ENCODE data around the gene ZNF678. TPM values are rescaled to one million over a fixed set of nuclear protein-coding genes. Genes with fewer than 3 reads are reported as not detected.
"Not testable (repeated sequence)": the region's sequence is repeated elsewhere in the genome, so short reads cannot be mapped to it uniquely, and the experiment has no call there.

Gene ZNF678
- polyA plus RNA-seq, 4 donors: 0.89 to 6.9 (median 2.2) TPM

GRCh38 chr1:227572752-227573151, 9.4 kb downstream of the ZNF678 start:
- Histone ChIP-seq H3K27ac (ENCODE audit: low read depth in 1 of 3, low read length in 2 of 3) (no peak overlapping the region), H3K9me3 (ENCODE audit: control insufficient read depth in 2 of 2, insufficient read depth in 1 of 2, low read depth in 1 of 2, low read length in 1 of 2) (peaks cover 0 to 19% of the 10 kb centered on the region in 2 donors), H3K4me1 (ENCODE audit: control insufficient read depth in 3 of 3, insufficient read depth in 2 of 3, low read depth in 1 of 3, low read length in 2 of 3) (no peaks in the 10 kb centered on the region), H3K27me3 (ENCODE audit: control insufficient read depth in 3 of 3, insufficient read depth in 3 of 3, low read length in 3 of 3) (no peaks in the 10 kb centered on the region), H3K36me3 (ENCODE audit: control insufficient read depth in 3 of 3, insufficient read depth in 2 of 3, low read depth in 1 of 3, low read length in 3 of 3) (peaks cover 0 to 4% (median 0%) of the 10 kb centered on the region in 3 donors), H3K4me3 (ENCODE audit: low read depth in 1 of 3, low read length in 3 of 3) (no peak overlapping the region)
- FAIRE-seq (no peak), DNase-seq (no peak)
- WGBS, 3 donors: 84 to 92% (median 89%) methylated on average over 7 of the region's 7 CpGs

GRCh38 chr1:227574926-227575325, 11.6 kb downstream of the ZNF678 start:
- peaks cover 1 to 33% of the 10 kb centered on the region in 2 donors for H3K9me3 ChIP-seq (ENCODE audit: control insufficient read depth in 2 of 2, insufficient read depth in 1 of 2, low read depth in 1 of 2, low read length in 1 of 2)
- H3K36me3 ChIP-seq (ENCODE audit: control insufficient read depth in 3 of 3, insufficient read depth in 2 of 3, low read depth in 1 of 3, low read length in 3 of 3): peaks cover 0 to 6% (median 0%) of the 10 kb centered on the region in 3 donors
- FAIRE-seq (no peak), DNase-seq (no peak)
- H3K4me1 ChIP-seq (ENCODE audit: control insufficient read depth in 3 of 3, insufficient read depth in 2 of 3, low read depth in 1 of 3, low read length in 2 of 3): no peaks in the 10 kb centered on the region
- H3K27ac ChIP-seq (ENCODE audit: low read depth in 1 of 3, low read length in 2 of 3): no peak overlapping the region
- 97 to 100% (median 100%) methylated on average over 1 of the region's 1 CpG for WGBS, 3 donors
- H3K27me3 ChIP-seq (ENCODE audit: control insufficient read depth in 3 of 3, insufficient read depth in 3 of 3, low read length in 3 of 3): no peaks in the 10 kb centered on the region
- no peak overlapping the region for H3K4me3 ChIP-seq (ENCODE audit: low read depth in 1 of 3, low read length in 3 of 3)

GRCh38 chr1:227576189-227576588, 12.8 kb downstream of the ZNF678 start:
- H3K4me3 ChIP-seq (ENCODE audit: low read depth in 1 of 3, low read length in 3 of 3): no peak overlapping the region
- H3K4me1 ChIP-seq (ENCODE audit: control insufficient read depth in 3 of 3, insufficient read depth in 2 of 3, low read depth in 1 of 3, low read length in 2 of 3): no peaks in the 10 kb centered on the region
- H3K36me3 ChIP-seq (ENCODE audit: control insufficient read depth in 3 of 3, insufficient read depth in 2 of 3, low read depth in 1 of 3, low read length in 3 of 3): peaks cover 0 to 6% (median 0%) of the 10 kb centered on the region in 3 donors
- FAIRE-seq: no peak
- H3K9me3 ChIP-seq (ENCODE audit: control insufficient read depth in 2 of 2, insufficient read depth in 1 of 2, low read depth in 1 of 2, low read length in 1 of 2): peaks cover 1 to 38% of the 10 kb centered on the region in 2 donors
- H3K27ac ChIP-seq (ENCODE audit: low read depth in 1 of 3, low read length in 2 of 3): no peak overlapping the region
- no peak for DNase-seq
- H3K27me3 ChIP-seq (ENCODE audit: control insufficient read depth in 3 of 3, insufficient read depth in 3 of 3, low read length in 3 of 3): no peaks in the 10 kb centered on the region

GRCh38 chr1:227577500-227577899, 14.1 kb downstream of the ZNF678 start:
- H3K27ac ChIP-seq (ENCODE audit: low read depth in 1 of 3, low read length in 2 of 3): no peak overlapping the region
- H3K4me3 ChIP-seq (ENCODE audit: low read depth in 1 of 3, low read length in 3 of 3): no peak overlapping the region
- peaks cover 1 to 37% of the 10 kb centered on the region in 2 donors for H3K9me3 ChIP-seq (ENCODE audit: control insufficient read depth in 2 of 2, insufficient read depth in 1 of 2, low read depth in 1 of 2, low read length in 1 of 2)
- H3K36me3 ChIP-seq (ENCODE audit: control insufficient read depth in 3 of 3, insufficient read depth in 2 of 3, low read depth in 1 of 3, low read length in 3 of 3): peaks cover 0 to 6% (median 0%) of the 10 kb centered on the region in 3 donors
- H3K4me1 ChIP-seq (ENCODE audit: control insufficient read depth in 3 of 3, insufficient read depth in 2 of 3, low read depth in 1 of 3, low read length in 2 of 3): no peaks in the 10 kb centered on the region
- no peak for DNase-seq
- H3K27me3 ChIP-seq (ENCODE audit: control insufficient read depth in 3 of 3, insufficient read depth in 3 of 3, low read length in 3 of 3): no peaks in the 10 kb centered on the region
- no peak for FAIRE-seq

GRCh38 chr1:227583354-227583753, 20.0 kb downstream of the ZNF678 start:
- peaks cover 2 to 3% (median 2%) of the 10 kb centered on the region in 3 donors for H3K36me3 ChIP-seq (ENCODE audit: control insufficient read depth in 3 of 3, insufficient read depth in 2 of 3, low read depth in 1 of 3, low read length in 3 of 3)
- FAIRE-seq: no peak
- H3K4me1 ChIP-seq (ENCODE audit: control insufficient read depth in 3 of 3, insufficient read depth in 2 of 3, low read depth in 1 of 3, low read length in 2 of 3): no peaks in the 10 kb centered on the region
- H3K9me3 ChIP-seq (ENCODE audit: control insufficient read depth in 2 of 2, insufficient read depth in 1 of 2, low read depth in 1 of 2, low read length in 1 of 2): peaks cover 1 to 38% of the 10 kb centered on the region in 2 donors
- DNase-seq: no peak
- H3K27me3 ChIP-seq (ENCODE audit: control insufficient read depth in 3 of 3, insufficient read depth in 3 of 3, low read length in 3 of 3): no peaks in the 10 kb centered on the region
- 93 to 97% (median 94%) methylated on average over 2 of the region's 2 CpGs for WGBS, 3 donors
- H3K27ac ChIP-seq (ENCODE audit: low read depth in 1 of 3, low read length in 2 of 3): no peak overlapping the region
- H3K4me3 ChIP-seq (ENCODE audit: low read depth in 1 of 3, low read length in 3 of 3): no peak overlapping the region

DNA sequence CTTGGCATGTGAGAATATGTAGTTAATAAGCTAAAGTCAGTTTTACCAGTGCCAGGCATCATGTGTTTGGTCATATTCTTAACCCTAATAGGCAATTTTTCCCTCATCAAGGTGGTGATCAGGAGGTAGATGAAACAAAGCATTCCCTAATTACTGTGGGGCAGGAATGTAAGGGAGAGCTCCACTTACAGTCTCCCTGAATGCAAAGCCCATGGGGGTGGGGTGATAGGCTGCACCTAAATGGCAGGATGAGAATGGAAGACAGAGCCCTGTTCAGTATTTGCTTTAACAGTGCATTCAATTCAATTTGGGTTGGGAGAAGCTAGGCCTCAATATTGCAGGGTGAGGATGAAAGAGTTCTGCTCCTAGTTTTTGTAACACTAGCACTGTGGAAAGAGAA, 23.4 kb downstream of the ZNF678 start:
- H3K36me3 ChIP-seq (ENCODE audit: control insufficient read depth in 3 of 3, insufficient read depth in 2 of 3, low read depth in 1 of 3, low read length in 3 of 3): peaks cover 0 to 3% (median 2%) of the 10 kb centered on the region in 3 donors
- H3K9me3 ChIP-seq (ENCODE audit: control insufficient read depth in 2 of 2, insufficient read depth in 1 of 2, low read depth in 1 of 2, low read length in 1 of 2): peaks cover 0 to 37% of the 10 kb centered on the region in 2 donors
- no peak for FAIRE-seq

DNA sequence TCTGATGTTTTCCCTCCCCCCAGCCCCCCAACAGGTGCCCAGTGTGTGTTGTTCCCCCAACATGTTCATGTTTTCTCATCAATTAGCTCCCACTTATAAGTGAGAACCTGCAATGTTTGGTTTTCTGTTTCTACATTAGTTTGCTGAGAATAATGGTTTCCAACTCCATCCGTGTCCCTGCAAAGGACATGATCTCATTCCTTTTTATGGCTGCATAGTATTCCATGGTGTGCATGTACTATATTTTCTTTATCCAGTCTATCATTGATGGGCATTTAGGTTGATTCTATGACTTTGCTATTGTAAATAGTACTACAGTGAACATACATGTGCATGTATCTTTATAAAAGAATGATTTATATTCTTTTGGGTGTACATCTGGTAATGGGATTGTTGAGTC, 24.6 kb downstream of the ZNF678 start:
- Histone ChIP-seq H3K27me3 (ENCODE audit: control insufficient read depth in 3 of 3, insufficient read depth in 3 of 3, low read length in 3 of 3) (no peaks in the 10 kb centered on the region), H3K4me3 (ENCODE audit: low read depth in 1 of 3, low read length in 3 of 3) (no peak overlapping the region), H3K9me3 (ENCODE audit: control insufficient read depth in 2 of 2, insufficient read depth in 1 of 2, low read depth in 1 of 2, low read length in 1 of 2) (peaks cover 1 to 37% of the 10 kb centered on the region in 2 donors), H3K27ac (ENCODE audit: low read depth in 1 of 3, low read length in 2 of 3) (no peak overlapping the region), H3K36me3 (ENCODE audit: control insufficient read depth in 3 of 3, insufficient read depth in 2 of 3, low read depth in 1 of 3, low read length in 3 of 3) (peaks cover 2 to 3% (median 2%) of the 10 kb centered on the region in 3 donors), H3K4me1 (ENCODE audit: control insufficient read depth in 3 of 3, insufficient read depth in 2 of 3, low read depth in 1 of 3, low read length in 2 of 3) (no peaks in the 10 kb centered on the region)
- WGBS, 3 donors: 97 to 100% (median 100%) methylated on average over 1 of the region's 1 CpG
- no peak for FAIRE-seq
- DNase-seq: no peak

More for the DNA sequence above, 23.4 kb downstream of the ZNF678 start:
- Histone ChIP-seq H3K4me3 (ENCODE audit: low read depth in 1 of 3, low read length in 3 of 3) (no peak overlapping the region), H3K4me1 (ENCODE audit: control insufficient read depth in 3 of 3, insufficient read depth in 2 of 3, low read depth in 1 of 3, low read length in 2 of 3) (no peaks in the 10 kb centered on the region), H3K27me3 (ENCODE audit: control insufficient read depth in 3 of 3, insufficient read depth in 3 of 3, low read length in 3 of 3) (no peaks in the 10 kb centered on the region), H3K27ac (ENCODE audit: low read depth in 1 of 3, low read length in 2 of 3) (no peak overlapping the region)
- DNase-seq: no peak

DNA sequence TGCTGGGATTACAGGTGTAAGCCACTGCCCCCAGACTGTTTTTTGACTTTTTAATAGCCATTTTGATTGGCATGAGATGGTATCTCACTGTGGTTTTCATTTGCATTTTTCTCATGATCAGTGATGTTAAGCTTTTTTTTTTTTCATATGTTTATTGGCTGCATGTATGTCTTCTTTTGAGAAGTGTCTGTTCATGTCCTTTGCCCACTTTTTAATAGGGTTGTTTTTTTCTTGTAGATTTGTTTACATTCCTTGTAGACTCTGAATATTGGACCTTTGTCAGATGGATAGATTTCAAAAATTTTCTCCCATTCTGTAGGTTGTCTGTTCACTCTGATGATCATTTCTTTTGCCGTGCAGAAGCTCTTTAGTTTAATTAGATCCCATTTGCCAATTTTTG, 25.4 kb downstream of the ZNF678 start:
- H3K9me3 ChIP-seq (ENCODE audit: control insufficient read depth in 2 of 2, insufficient read depth in 1 of 2, low read depth in 1 of 2, low read length in 1 of 2): peaks cover 1 to 39% of the 10 kb centered on the region in 2 donors
- not testable (repeated sequence) for H3K36me3 ChIP-seq (ENCODE audit: control insufficient read depth in 3 of 3, insufficient read depth in 2 of 3, low read depth in 1 of 3, low read length in 3 of 3); H3K27ac ChIP-seq (ENCODE audit: low read depth in 1 of 3, low read length in 2 of 3); H3K27me3 ChIP-seq (ENCODE audit: control insufficient read depth in 3 of 3, insufficient read depth in 3 of 3, low read length in 3 of 3); FAIRE-seq; H3K4me3 ChIP-seq (ENCODE audit: low read depth in 1 of 3, low read length in 3 of 3); H3K4me1 ChIP-seq (ENCODE audit: control insufficient read depth in 3 of 3, insufficient read depth in 2 of 3, low read depth in 1 of 3, low read length in 2 of 3); DNase-seq
- WGBS, 3 donors: 86 to 97% (median 94%) methylated on average over 1 of the region's 1 CpG

GRCh38 chr1:227589777-227590176, 26.4 kb downstream of the ZNF678 start:
- WGBS, 3 donors: 96 to 100% (median 98%) methylated on average over 4 of the region's 4 CpGs
- not testable (repeated sequence) for H3K27ac ChIP-seq (ENCODE audit: low read depth in 1 of 3, low read length in 2 of 3); H3K36me3 ChIP-seq (ENCODE audit: control insufficient read depth in 3 of 3, insufficient read depth in 2 of 3, low read depth in 1 of 3, low read length in 3 of 3); H3K4me3 ChIP-seq (ENCODE audit: low read depth in 1 of 3, low read length in 3 of 3); DNase-seq; H3K27me3 ChIP-seq (ENCODE audit: control insufficient read depth in 3 of 3, insufficient read depth in 3 of 3, low read length in 3 of 3); H3K4me1 ChIP-seq (ENCODE audit: control insufficient read depth in 3 of 3, insufficient read depth in 2 of 3, low read depth in 1 of 3, low read length in 2 of 3); FAIRE-seq
- peaks cover 1 to 40% of the 10 kb centered on the region in 2 donors for H3K9me3 ChIP-seq (ENCODE audit: control insufficient read depth in 2 of 2, insufficient read depth in 1 of 2, low read depth in 1 of 2, low read length in 1 of 2)

Measured in small intestine (tissue), 7 donors.